GM12864 (cell line): ENCODE data around the gene RAB9A.

Experiments used
- DNase-seq: peaks from one replicate; pipeline ENCODE4 v3.0.0-alpha.2; 2011; ENCODE audit warnings: low read depth
- H3K4me3 ChIP-seq: 2 replicates; pipeline ENCODE4 v1.5.1; 2011; ENCODE audit warnings: mild to moderate bottlenecking, low read depth, low read length, control low read depth
- CTCF ChIP-seq: IDR thresholded peaks from 2 replicates; pipeline ENCODE4 v1.5.1; 2011; ENCODE audit warnings: low read depth, mild to moderate bottlenecking, moderate library complexity, low read length, control low read depth, inconsistent platforms; ENCODE audit errors: missing control alignments

RAB9A gene

GRCh38 chrX:13692771-13693231, 3.9 kb downstream of the RAB9A start:
- TF ChIP-seq CTCF: no peak
- H3K4me3 ChIP-seq: peak overlapping the region; percentile 77; the same call in 1 of the 2 replicates
- no peak for DNase-seq

GRCh38 chrX:13693341-13693961, 4.5 kb downstream of the RAB9A start:
- DNase-seq: no peak
- peak overlapping the region; percentile 77; the same call in 1 of the 2 replicates for H3K4me3 ChIP-seq
- no peak for TF ChIP-seq CTCF

GRCh38 chrX:13694359-13694758, 5.4 kb downstream of the RAB9A start:
- no peak for TF ChIP-seq CTCF
- DNase-seq: no peak
- H3K4me3 ChIP-seq: no peak overlapping the region

GRCh38 chrX:13694983-13695382, 6.1 kb downstream of the RAB9A start:
- TF ChIP-seq CTCF: no peak
- no peak overlapping the region for H3K4me3 ChIP-seq
- DNase-seq: no peak

GRCh38 chrX:13695601-13696115, 6.7 kb downstream of the RAB9A start:
- H3K4me3 ChIP-seq: no peak overlapping the region; the same call in 1 of the 2 replicates
- no peak for TF ChIP-seq CTCF
- no peak for DNase-seq

GRCh38 chrX:13697455-13697854, 8.5 kb downstream of the RAB9A start:
- H3K4me3 ChIP-seq: no peak overlapping the region
- no peak for TF ChIP-seq CTCF
- peak; percentile 53 for DNase-seq

GRCh38 chrX:13697976-13698375, 9.0 kb downstream of the RAB9A start:
- DNase-seq: no peak
- no peak overlapping the region; the same call in 1 of the 2 replicates for H3K4me3 ChIP-seq
- TF ChIP-seq CTCF: no peak
